Measurements from ENCODE around the gene THSD7B.

THSD7B gene

DNA sequence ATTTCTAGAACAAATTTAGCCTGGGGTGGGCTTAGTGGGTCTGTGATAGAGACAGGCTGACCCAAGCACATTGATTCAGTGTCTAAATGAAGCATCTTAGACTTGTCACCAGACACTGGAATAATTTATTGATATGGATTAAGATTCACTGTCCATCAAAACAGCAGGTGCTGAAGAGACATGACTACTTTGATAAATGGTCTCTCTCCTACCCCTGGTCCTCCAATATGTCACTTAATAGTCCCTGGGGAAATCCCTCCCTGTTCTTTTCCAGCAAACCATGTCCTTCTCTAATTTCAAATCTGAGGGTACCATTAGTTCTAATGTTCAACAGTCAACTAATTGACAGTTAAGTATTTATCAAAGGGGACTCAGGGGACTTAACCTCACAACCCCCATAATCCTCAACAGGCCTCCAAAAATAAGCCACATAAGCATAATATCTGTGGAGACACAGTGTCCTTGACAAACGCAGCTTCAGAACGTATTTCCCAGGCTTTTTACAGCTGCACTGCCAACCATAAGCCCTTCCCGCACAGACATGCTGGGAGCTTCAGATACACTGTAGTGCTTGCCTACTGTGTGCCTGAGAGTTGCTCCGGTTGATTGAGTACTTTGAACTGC lies 391.0 kb downstream of the THSD7B start:
- DNase-seq = no peak

- no peak for DNase-seq
These were observed 392.5 kb downstream of the THSD7B start for GRCh38 chr2:137157851-137158250.

DNA sequence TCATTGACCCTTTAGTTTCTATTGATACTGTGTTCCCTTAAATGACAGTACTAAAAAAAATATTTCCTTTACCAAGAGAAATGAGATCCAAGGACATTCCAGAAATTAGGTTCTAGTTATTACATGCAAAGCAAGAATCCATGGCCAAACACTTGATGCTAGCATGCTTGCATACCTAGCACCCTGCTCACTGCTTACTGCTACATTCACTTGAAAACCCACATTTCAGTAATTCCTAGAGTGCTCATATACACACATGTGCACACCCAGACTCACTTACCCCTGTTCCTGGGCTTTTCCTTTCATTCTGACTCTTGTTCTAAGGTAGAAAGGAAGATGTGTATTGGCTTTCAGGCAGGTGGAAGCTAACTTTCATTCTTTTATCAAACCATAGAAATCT lies 395.9 kb downstream of the THSD7B start:
- DNase-seq = no peak

GRCh38 chr2:137165968-137166367 lies 400.6 kb downstream of the THSD7B start:
- no peak for DNase-seq

DNA sequence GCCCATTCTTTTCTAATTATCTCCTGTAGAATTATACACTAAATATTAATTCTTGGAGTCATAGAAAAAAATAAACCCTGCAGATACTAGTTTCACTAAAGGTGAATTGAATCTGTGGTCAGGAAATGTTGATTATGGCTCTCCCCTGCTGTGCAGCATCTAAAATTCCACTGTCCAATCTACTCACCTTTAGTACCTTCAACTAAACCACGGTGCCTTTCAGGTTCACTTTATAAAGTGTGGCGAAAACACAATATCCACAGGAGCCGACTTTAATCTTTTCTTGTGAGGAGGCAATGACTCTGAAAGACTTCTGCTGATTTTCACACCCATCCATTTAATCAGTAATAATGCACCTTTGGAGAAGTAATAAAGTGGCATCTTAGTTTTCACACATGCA lies 402.3 kb downstream of the THSD7B start:
- no peak for DNase-seq

GRCh38 chr2:137168552-137168951 lies 403.2 kb downstream of the THSD7B start:
- no peak for DNase-seq

DNA sequence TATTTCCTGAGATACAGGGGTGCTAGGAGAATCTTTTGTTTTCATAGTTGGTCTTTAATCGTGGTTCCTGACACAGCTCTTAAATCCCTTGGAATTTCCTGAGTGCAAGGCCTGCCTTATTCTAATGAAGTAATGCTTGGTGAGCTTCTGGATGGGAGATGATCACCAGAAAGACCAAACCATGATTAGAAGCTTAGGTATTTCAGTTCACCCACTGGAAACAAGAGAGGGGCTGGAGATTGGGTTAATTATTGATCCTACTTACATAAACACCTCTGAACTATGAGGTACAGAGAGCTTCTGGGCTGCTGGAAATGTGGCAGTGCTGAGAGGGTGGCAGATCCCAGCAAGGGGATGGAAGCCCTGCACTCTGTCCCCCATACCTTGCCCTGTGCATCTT lies 406.8 kb downstream of the THSD7B start:
- DNase-seq = no peak

- no peak for DNase-seq
These were observed 408.1 kb downstream of the THSD7B start for GRCh38 chr2:137173463-137173862.

DNA sequence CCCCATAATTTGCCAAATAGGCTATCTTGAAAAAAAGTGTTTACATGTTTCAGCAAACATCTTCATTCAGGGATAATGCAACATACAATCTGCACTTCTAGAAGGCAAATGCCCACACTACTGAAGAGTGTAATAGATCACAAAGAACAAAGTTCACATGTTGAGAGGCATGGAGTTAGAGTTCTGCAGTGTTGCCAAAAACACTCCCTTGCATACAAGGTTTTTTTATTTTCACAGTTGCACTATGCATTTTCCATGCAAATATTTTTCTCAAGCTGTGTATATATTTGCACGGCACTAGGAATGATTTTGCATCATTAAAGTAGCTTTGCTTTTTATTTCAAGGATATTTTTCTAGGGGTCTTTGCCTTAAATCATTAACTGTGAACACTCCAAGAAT lies 409.9 kb downstream of the THSD7B start:
- DNase-seq = no peak

DNA sequence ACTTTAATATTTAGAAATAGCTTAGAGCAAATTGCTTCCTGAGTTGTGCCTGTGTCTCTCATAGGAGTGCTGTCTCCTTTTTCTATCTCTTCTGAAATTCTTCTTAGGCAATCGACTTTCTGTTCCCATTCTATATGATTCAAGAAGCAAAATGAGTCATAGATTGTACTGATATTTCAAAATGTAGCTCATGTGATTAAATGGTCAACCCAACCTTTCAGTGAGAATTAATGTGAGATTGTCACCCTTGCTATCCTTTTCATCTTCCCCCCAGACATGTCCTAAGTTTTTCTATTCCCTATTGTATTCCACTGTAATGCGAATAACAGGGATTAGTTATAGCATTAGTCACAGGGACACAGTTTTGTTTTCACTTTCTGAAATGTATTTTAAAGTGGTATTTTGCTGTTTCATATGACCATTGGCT lies 413.6 kb downstream of the THSD7B start:
- DNase-seq = peak; percentile 89

DNA sequence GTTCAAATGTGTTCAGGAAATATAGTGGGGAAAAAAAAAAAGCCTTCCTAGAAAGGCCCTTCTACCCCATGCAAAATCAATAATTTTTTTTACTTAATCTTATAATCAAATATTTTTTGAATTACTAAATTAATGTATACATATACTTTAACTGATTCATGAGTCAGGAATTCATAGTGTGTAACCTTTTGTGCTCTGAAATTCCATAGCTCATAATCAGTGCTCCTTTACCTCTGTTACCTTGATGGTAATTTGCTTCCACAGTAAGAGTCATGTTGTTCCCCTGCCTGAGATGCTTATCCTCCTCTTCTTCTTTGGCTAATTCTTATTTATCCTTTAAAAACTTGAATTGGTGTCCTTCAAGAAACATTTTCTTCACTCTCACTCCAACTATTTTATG lies 414.2 kb downstream of the THSD7B start:
- DNase-seq = no peak

- no peak for DNase-seq
These were observed 414.7 kb downstream of the THSD7B start for GRCh38 chr2:137180012-137180411.

DNA sequence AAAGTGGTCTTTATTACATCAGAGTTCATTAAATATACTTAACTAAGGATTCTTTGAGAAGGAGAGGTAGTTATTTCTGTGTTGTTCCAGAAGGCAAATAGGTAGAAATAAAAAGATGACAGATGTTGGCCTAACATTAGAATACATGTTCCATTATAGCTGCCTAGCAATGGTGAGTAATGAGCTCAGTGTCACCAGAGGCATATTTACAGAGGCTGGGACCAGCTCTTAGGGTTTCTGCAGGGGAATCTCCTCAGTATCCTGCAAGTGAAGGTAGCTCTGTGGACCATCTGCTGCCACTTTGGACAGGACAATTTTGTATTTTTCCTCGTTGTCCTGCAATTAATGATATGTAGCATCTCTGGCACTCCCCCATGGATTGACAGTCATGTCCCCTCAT lies 416.0 kb downstream of the THSD7B start:
- DNase-seq = no peak

DNA sequence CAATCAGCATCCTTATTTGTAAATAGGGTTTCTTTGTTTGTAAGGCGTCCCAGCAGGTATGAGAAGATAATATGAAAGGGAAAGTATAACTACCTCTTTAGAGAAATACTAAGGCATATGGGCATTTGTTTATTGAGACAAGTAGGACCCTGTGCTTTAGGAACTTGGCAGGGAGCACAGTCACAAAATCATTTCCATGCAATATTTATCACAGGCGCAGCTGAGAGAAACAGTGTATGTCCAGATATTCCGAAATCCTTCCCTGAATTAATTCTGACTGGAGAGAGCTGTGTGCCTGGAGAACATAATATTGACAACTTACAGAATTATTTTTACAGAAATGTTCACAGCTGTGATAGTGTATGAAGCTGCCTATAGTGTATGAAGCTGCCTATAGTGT lies 416.7 kb downstream of the THSD7B start:
- no peak for DNase-seq

DNA sequence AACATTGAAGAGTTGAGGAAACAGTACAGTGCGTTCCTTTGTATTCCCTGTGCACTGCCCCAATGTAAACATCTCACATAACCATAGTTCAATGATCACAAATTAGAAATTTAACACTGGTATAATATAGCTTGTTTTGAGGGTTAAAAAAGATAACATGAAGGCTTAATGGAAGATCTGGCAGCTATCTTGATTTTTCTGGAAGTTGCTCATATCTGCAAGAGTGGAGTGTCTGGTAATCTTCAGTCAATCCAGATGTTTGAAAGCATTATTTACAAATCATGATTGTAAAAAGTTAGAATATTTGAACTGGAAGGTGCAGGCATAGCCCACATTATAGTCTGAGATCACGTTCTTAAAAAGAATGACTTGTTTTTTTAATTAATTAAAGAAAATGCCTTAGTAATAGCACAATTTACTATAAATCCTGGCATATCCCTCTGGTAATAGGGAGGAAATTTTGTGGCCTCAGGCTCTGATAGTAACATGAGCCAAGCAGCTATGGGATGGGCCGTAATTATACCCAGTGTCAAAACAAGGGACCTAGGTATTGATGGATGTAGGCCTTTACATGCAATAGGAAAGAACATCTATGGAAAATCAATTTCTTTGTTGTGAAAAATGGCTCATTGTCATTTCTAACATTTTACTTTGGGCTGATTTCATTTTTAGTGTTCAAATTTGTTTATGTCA lies 418.0 kb downstream of the THSD7B start:
- no peak for DNase-seq

- no peak for DNase-seq
These were observed 420.2 kb downstream of the THSD7B start for GRCh38 chr2:137185378-137186078.

DNA sequence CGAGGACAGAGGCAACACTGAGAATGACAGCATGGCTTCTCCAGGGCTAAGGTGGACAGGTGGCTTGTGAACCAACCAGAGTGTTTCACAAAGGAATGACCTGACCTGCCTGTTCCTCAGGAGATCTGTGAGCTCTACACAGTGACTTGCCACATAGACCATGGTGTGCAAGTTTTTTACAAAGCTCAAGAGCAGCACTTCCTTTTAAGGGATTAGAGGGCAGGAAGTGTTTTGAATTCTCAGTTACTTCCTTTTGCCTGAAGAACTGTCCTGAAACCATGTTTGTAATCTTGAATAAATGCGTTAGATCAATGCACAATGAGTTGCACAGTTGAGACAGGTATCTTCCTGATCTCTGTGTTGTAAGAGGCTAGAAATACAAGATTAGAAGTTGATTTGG lies 421.9 kb downstream of the THSD7B start:
- no peak for DNase-seq

DNA sequence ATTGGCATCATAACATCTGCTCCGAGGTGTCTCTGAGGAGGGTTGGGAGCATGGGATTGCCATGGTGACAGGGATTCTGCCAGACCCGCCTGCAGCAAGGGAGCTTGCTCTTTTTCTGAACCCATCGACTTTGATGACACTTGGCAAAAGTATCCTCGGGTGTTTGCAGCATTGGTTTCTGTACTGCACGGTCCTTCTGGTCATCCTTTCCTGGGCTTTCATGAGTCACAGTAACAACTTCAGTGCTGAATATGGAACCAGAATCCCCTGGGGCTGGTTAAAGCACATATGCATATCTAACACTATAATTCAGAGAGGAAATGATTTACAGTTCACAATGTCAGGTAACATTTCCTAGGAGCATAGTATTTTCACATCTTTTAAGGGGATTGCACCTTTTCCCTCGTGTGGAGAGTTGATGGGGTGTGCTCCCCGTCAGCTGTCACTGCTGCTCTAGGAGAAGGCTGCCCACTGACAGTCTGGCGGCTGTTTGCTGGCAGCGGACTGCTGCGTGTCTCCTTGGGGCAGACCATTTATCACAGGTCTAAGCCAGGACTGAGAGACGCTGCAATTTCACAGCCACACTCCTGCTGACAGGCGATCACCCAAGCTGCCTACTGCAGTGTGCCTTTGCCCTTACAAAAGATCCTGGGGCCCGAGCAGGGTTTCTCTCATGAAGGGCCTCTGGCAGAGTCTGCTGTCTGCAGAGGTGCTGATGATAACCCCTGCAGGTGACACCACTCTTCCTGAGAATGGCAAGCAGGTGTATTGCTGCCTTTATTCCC lies 425.3 kb downstream of the THSD7B start:
- DNase-seq = no peak

DNA sequence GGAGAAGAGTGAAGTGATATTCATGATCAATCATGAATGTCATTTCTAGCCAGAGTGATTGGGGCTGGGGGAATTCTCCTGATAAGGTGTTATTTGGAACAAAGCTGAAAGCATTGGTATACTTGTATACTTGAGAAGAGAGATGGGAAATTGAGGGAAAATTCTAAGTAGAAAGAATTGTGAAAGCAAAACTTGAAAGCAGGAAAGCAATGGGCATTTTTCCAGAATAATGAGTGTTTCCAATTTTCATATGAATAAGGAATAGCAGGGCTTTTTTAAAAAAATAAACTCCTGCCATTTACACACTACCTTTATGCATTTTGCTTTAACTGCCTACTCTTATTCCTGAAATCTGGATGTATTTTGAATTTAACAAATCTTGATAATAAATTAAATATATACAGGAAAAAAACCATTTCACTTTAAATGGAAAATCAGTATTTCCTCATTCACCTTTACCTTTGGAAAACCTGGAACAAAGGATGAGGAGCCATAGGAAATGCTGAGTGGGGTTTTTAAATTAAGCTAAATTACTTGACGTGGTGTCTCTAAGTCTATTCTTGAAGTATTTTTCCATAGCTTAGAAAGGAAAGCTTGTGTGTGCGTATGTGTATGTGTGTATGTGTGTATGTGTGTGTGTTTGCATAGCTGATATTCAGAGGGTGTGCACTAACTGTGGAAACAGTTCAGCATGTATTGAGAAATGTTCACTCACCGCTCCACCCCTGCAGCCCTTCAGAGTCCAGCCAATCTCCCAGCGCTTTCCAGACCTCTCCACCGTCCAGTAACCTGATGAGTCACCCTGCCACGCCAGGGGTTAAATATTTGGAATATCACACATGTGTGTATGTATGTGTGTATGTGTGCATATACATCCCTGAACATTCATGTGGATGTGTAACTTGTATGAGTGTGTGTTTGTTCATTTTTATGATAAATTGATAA lies 427.3 kb downstream of the THSD7B start:
- no peak for DNase-seq

DNA sequence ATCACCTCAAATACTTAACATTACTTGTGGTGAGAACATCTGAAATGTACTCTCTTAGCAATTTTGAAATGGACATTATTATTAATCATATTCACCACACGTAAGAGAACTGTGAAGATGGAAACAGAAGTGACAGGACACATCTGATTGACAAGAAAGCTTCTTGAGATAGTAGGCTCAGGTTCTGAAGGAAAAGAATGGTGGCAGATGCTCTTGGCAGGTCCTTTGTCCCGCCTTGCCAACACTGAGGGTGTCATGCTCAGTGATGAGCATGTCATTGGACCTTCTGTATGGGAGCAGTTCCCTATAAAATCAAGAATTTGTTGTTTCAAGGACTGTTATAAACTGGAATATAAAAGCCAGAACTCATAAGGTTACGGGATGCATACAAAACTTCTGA lies 428.1 kb downstream of the THSD7B start:
- DNase-seq = no peak

- no peak for DNase-seq
These were observed 428.8 kb downstream of the THSD7B start for GRCh38 chr2:137194111-137194510.

DNA sequence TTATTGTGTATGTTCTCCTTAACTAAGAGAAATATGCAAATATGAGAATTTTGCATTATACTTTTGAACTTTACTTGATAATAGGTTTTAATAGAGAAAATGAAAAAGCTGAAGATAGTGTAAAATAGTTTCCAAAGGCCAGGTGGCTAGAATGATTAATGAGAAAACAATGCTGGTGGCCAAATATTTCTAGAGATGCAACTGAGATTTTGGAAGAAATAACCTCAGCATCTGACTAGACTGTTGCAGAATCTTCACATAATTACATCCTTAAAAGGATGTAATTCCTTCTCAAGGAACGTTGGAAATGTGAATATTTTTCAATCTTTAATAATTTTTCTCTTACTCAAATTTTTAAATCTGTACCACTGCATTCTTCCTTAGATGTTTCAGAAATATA lies 434.4 kb downstream of the THSD7B start:
- DNase-seq = no peak

Measured in suppressor macrophage treated with lipopolysaccharide for 4 hours (primary cell).